AG04450 (cell line): ENCODE measurements around the gene FHIP1A. TPM values are rescaled to one million over a fixed set of nuclear protein-coding genes. Genes with fewer than 3 reads are reported as not detected.

Experiments
- CTCF ChIA-PET: fragments of 300-600, 350-600 bp; formaldehyde crosslinking; extraction: SDS; loops from one replicate; lab custom pipeline; 2022; ENCODE audit warnings: antibody characterized with exemption, inconsistent platforms; lab: Charles Lee
- POLR2A ChIA-PET: fragments of 350-600 bp; formaldehyde crosslinking; extraction: SDS; loops from one replicate; lab custom pipeline; 2021; ENCODE audit warnings: antibody characterized with exemption, inconsistent platforms; lab: Yijun Ruan, JAX
- DNase-seq: peaks from one replicate; pipeline ENCODE4 v3.0.0-alpha.2; 2011; ENCODE audit warnings: low read depth, low spot score
- H3K27ac ChIP-seq: one replicate; pipeline ENCODE4 v1.5.1; 2012; ENCODE audit warnings: low read depth, low read length, control low read depth
- H3K27me3 ChIP-seq: one replicate; pipeline ENCODE4 v1.6.0; 2012; ENCODE audit warnings: low read length; ENCODE audit not compliant: control insufficient read depth, insufficient read depth
- H3K4me3 ChIP-seq: 2 replicates; pipeline ENCODE4 v1.5.1; 2011; ENCODE audit warnings: mild to moderate bottlenecking, low read depth, low read length, control low read depth
- H3K9me3 ChIP-seq: 2 replicates; pipeline ENCODE4 v1.5.1; 2012; ENCODE audit warnings: low read length; ENCODE audit not compliant: control insufficient read depth, insufficient read depth
- CTCF ChIP-seq: IDR thresholded peaks from 2 replicates; pipeline ENCODE4 v1.5.1; 2011; ENCODE audit warnings: low read depth, low read length, control low read depth, inconsistent platforms
- polyA plus RNA-seq: library from polyadenylated mRNA; depleted of rRNA; stranded (reverse); fragments of >200 nt; gene quantifications from 2 replicates; pipeline ENCODE4 v1.2.3, GENCODE V29; 2011; rRNA removed

The FHIP1A gene
- polyA plus RNA-seq, 1 experiment, result not detected

- no peak for TF ChIP-seq CTCF
- no peak for DNase-seq
- no peaks in the 10 kb centered on the region for H3K9me3 ChIP-seq
- no peak overlapping the region for H3K4me3 ChIP-seq
- peaks cover 18% of the 10 kb centered on the region for H3K27me3 ChIP-seq
- POLR2A ChIA-PET, result no interaction called here
- no peak overlapping the region for H3K27ac ChIP-seq
- CTCF ChIA-PET, result interaction anchor here (0.6 kb wide), 1 partner anchor 145 kb away, joined by 3 read pairs; no protein-coding TSS in a partner anchor
These were observed 49.2 kb downstream of the FHIP1A start for GRCh38 chr4:151458148-151458547.

Other genes starting within 250 kb of the FHIP1A start
- gene PRSS48, start 132.0 kb upstream of the FHIP1A start, polyA plus RNA-seq, result not detected in 2 replicates
- gene SH3D19, start 83.6 kb upstream of the FHIP1A start, polyA plus RNA-seq, result 30.1 and 32.6 TPM in 2 replicates